Transverse colon (tissue), 3 donors: ENCODE data around the gene CADM1.

Experiments used
- EP300 ChIP-seq: sonication (generic); formaldehyde crosslinking; IDR thresholded peaks from one replicate; pipeline ENCODE4 v1.6.1; 2017; ENCODE audit warnings: antibody characterized with exemption, low read depth
- POLR2A ChIP-seq: fragments of 450-650 bp; IDR thresholded peaks from one replicate; pipeline ENCODE4 v1.6.1; 2016; ENCODE audit warnings: antibody characterized with exemption, mild to moderate bottlenecking, moderate library complexity
- TF ChIP-seq, protein P1 (sequence below), 5 experiments: fragments of 200-600 bp in 3 of 5; fragments of 450-650 bp in 2 of 5; sonication (generic) in 3 of 5; IDR thresholded peaks; 1 replicate in 2 of 5; 2 replicates in 3 of 5; pipeline ENCODE4 v1.5.1; 2016 to 2017; ENCODE audit warnings: antibody characterized with exemption in 5 of 5, inconsistent platforms in 3 of 5, mild to moderate bottlenecking in 2 of 5, moderate library complexity in 1 of 5

DNA sequence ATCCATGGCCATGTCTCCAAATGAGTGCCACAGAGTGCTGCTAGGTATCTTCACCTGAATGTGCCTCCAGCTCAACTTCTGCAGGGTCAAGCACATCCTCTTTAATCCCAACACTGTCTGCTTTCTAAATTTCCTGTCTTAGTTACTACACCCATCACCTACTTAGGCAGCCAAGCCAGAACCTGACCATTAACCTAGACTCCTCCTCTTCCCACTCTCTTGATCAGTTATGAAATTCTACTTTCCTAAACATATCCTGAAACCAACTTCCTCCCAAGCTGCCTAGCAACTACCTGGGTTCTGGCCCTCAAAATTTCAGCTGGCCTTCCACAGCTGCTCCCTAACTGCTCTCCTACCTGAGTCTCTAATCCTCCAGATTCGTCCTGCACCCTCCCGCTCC, 22.7 kb downstream of the CADM1 start:
- TF ChIP-seq, protein P1, sequence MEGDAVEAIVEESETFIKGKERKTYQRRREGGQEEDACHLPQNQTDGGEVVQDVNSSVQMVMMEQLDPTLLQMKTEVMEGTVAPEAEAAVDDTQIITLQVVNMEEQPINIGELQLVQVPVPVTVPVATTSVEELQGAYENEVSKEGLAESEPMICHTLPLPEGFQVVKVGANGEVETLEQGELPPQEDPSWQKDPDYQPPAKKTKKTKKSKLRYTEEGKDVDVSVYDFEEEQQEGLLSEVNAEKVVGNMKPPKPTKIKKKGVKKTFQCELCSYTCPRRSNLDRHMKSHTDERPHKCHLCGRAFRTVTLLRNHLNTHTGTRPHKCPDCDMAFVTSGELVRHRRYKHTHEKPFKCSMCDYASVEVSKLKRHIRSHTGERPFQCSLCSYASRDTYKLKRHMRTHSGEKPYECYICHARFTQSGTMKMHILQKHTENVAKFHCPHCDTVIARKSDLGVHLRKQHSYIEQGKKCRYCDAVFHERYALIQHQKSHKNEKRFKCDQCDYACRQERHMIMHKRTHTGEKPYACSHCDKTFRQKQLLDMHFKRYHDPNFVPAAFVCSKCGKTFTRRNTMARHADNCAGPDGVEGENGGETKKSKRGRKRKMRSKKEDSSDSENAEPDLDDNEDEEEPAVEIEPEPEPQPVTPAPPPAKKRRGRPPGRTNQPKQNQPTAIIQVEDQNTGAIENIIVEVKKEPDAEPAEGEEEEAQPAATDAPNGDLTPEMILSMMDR (IDR thresholded peaks at IDR 0.05): no peak
- TF ChIP-seq POLR2A (no peak), EP300 (no peak)
